ENCODE data around the gene C9orf153.

Gene C9orf153

DNA sequence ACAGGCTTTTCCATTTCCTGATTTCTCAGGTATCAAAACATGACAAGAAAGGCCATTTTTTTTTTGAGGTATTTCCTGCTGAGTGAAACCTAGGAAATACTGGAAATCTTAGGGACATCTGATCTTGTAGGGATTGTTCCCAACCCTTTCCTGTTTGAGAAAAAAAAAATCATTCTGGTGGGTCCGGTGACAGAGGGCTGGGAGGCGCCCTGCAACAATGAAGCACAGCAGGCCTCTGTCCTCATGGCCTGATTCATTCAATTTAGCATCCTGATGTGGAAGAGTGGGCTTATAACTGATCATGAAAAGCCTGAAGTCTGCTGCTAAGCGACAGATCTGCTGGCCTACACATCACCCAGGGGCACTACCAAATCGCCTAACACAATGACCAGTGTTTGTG, 3.0 kb upstream of the C9orf153 start:
- no peak overlapping the region for H3K27ac ChIP-seq
- TF ChIP-seq, protein P1, sequence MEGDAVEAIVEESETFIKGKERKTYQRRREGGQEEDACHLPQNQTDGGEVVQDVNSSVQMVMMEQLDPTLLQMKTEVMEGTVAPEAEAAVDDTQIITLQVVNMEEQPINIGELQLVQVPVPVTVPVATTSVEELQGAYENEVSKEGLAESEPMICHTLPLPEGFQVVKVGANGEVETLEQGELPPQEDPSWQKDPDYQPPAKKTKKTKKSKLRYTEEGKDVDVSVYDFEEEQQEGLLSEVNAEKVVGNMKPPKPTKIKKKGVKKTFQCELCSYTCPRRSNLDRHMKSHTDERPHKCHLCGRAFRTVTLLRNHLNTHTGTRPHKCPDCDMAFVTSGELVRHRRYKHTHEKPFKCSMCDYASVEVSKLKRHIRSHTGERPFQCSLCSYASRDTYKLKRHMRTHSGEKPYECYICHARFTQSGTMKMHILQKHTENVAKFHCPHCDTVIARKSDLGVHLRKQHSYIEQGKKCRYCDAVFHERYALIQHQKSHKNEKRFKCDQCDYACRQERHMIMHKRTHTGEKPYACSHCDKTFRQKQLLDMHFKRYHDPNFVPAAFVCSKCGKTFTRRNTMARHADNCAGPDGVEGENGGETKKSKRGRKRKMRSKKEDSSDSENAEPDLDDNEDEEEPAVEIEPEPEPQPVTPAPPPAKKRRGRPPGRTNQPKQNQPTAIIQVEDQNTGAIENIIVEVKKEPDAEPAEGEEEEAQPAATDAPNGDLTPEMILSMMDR (conservative IDR thresholded peaks at IDR 0.05), result no peak

DNA sequence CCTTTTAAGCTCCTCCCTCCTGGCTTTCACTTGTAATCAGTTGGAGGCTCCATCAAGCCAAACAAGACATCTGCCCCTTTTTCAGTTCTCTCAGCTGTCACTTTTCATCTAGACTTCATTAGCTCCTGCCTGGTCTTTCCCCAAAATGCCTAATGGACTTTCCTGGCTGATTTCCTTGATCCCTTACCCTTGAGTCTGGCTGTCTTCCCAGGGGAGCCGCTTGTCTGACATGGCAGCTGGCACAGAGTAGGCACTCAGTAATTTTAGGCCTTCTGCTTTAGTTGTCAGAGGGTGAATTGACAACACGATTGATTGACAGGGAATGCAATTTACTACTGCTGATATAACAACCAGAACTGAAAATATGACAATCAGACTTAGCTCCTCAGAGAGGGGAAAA, 2.1 kb downstream of the C9orf153 start:
- TF ChIP-seq, protein P1 (conservative IDR thresholded peaks at IDR 0.05), result no peak
- no peak overlapping the region for H3K27ac ChIP-seq

DNA sequence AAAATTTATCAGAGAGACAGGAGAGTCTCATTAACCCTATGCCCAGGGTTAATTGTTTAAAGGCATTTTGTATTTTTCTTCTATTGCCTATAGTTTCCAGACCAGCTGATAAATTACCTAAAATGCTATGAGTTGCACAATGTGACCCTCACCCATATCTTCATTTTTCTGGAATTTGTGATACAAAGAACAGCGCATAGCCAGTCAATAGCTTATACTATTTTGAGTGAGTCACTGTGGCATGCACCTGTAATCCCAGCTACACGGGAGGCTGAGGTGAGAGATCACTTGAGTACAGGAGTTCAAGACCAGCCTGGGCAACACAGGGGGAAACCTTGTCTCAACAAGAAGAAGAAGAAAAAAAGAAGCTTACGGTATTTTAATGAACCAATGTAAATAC, 2.8 kb downstream of the C9orf153 start:
- H3K27ac ChIP-seq, result no peak overlapping the region
- TF ChIP-seq, protein P1 (conservative IDR thresholded peaks at IDR 0.05), result no peak

DNA sequence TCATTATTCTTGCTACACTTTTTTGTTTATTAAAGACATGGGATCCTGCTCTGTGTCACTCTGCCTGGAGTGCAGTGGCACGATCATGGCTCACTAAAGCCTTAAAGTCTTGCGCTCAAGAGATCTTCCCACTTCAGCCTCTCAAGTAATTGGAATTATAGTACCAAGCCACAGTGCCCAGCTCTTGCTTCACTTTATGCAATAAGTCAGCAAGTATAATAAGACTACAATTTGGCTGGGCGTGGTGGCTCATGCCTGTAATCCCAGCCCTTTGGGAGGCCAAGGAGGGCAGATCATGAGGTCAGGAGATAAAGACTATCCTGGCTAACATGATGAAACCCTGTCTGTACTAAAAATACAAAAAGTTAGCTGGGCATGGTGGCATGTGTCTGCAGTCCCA, 5.9 kb downstream of the C9orf153 start:
- TF ChIP-seq, protein P1 (conservative IDR thresholded peaks at IDR 0.05), result no peak
- no peak overlapping the region for H3K27ac ChIP-seq

DNA sequence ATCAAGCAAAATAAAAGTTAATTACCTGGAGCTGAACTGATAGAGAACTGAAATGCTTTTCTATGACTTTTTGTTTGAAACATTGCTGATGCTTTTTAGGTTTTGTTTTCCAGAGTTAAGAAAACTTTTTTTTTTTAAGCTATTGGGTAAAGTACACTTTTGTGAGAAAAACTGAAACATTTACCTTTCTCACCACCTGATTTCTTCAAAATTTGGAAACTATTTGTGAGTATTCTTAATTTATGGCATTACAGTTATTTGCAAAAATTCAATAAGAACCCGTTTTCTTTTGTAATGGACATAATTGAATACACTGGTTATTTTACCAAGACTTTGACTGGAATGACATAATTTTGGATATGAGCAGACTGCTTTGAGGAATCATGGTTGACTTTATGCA, 6.6 kb downstream of the C9orf153 start:
- H3K27ac ChIP-seq, result no peak overlapping the region
- TF ChIP-seq, protein P1 (conservative IDR thresholded peaks at IDR 0.05), result no peak

DNA sequence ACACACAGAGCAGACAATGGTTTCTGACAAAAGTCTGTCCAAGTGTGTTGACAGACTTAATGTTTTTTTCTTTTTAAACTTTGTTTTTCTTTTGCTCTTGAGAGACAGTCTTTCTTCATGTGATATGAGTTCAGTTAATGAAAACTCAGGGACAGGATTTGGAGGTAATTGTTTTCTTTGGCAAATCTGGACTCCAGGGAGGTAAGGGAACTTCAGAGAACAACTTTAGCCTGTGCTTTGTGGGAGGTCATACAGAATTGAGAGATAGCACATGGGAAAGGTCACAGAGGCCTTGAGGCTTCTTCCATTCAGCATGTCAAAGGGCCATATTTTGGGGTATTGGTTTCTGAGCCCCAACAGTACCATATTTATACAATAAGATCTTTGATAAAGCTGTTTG, 9.3 kb downstream of the C9orf153 start:
- TF ChIP-seq, protein P1 (conservative IDR thresholded peaks at IDR 0.05), result no peak
- no peak overlapping the region for H3K27ac ChIP-seq

DNA sequence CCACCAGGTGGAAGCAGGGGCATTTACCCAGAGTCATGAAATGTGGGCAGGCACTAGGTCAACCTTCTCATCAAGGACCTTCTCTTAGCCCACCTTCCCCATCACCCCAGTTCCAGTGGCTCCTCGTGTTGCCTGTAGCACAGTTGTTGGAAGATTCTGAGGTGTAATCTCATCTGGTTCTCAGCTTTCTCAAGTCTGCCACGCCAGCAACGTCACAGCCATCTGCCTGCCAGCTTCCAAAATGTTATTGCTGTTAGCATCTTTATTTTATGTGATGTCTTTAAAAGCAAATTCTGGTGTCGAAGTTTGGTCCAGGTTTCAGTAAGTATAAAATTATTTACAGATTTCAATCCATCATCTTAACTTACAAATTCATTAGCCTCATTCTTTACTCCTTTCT, 10.7 kb downstream of the C9orf153 start:
- TF ChIP-seq, protein P1 (conservative IDR thresholded peaks at IDR 0.05), result no peak
- H3K27ac ChIP-seq, result no peak overlapping the region

DNA sequence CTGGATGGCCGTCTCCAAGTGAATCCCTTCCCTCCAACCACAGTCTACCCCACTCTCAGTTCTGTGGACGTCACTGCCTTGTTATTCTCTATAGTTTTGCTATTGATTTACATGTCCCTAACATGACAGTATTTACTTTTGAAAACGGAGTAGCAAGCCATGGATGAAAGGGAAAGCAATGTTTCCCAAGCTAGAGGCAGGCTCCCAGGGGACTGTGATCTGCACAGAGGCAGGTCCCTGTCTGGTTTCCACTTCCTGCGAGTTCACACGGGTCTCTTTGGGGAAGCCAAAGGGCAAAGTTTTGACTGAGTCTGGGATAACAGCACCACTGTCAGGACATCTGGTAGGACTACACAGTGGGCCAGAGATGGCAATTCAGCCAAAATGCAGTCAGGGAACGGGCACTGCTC, 12.7 kb downstream of the C9orf153 start:
- TF ChIP-seq, protein P1 (conservative IDR thresholded peaks at IDR 0.05), result no peak
- no peak overlapping the region for H3K27ac ChIP-seq
